SH-SY5Y (cell line): ENCODE data around the gene IGFBP4.

Experiments used
- GATA2 ChIP-seq: IDR thresholded peaks from 2 replicates; pipeline ENCODE4 v1.6.1; 2011; ENCODE audit warnings: mild to moderate bottlenecking, low read depth, low read length
- GATA3 ChIP-seq: IDR thresholded peaks from 2 replicates; pipeline ENCODE4 v1.6.1; 2011; ENCODE audit warnings: low read depth, mild to moderate bottlenecking, low read length, moderate library complexity

GRCh38 chr17:40463122-40463550 lies 19.9 kb downstream of the IGFBP4 start:
- no peak for TF ChIP-seq GATA2
- no peak for TF ChIP-seq GATA3
